Vagina (tissue), 2 donors: ENCODE results near the gene CAPZB.

Experiments
- CTCF ChIP-seq, 3 experiments: fragments of 450-650 bp in 2 of 3; fragments of 200-600 bp in 1 of 3; sonication (generic) in 1 of 3; IDR thresholded peaks; one replicate each; pipeline ENCODE4 v1.5.1; 2017 to 2019; ENCODE audit warnings: antibody characterized with exemption in 3 of 3, mild to moderate bottlenecking in 2 of 3, moderate library complexity in 2 of 3
- POLR2A ChIP-seq, 2 donors: fragments of 450-650 bp; IDR thresholded peaks; one replicate each; pipeline ENCODE4 v1.6.1; 2017; ENCODE audit warnings: antibody characterized with exemption in 2 of 2, mild to moderate bottlenecking in 2 of 2, moderate library complexity in 2 of 2
- POLR2AphosphoS5 ChIP-seq, 2 donors: sonication (generic); formaldehyde crosslinking; IDR thresholded peaks; one replicate each; pipeline ENCODE4 v1.9.0; 2017; ENCODE audit warnings: antibody characterized with exemption in 2 of 2, mild to moderate bottlenecking in 2 of 2, low read depth in 1 of 2; ENCODE audit not compliant: insufficient read depth in 1 of 2

- TF ChIP-seq POLR2AphosphoS5 (IDR thresholded peaks at IDR 0.05; ENCODE audit: insufficient read depth in 1 of 2, low read depth in 1 of 2) (no peak), CTCF (IDR thresholded peaks at IDR 0.05) (no peak), POLR2A (IDR thresholded peaks at IDR 0.05) (no peak)
Measured at GRCh38 chr1:19443326-19443725, 42.0 kb downstream of the CAPZB start.
